HL-60 (cell line): Measurements from ENCODE around the gene ERBB4.

Source experiments
- DNase-seq, 2 experiments: peaks; one replicate each; pipeline ENCODE4 v3.0.0-alpha.2; 2010 to 2020; ENCODE audit warnings: low read depth in 1 of 2, low spot score in 1 of 2
- H3K27ac ChIP-seq: fragments of 250-450 bp; sonication (Bioruptor Pico); replicated peaks from 2 replicates; pipeline ENCODE4 v1.5.1; 2020; ENCODE audit warnings: mild to moderate bottlenecking, moderate library complexity
- H3K27me3 ChIP-seq: fragments of 250-450 bp; sonication (Bioruptor Pico); 2 replicates; pipeline ENCODE4 v1.5.1; 2021; ENCODE audit warnings: mild to moderate bottlenecking, moderate library complexity; ENCODE audit not compliant: insufficient read depth, poor library complexity, severe bottlenecking
- H3K4me3 ChIP-seq: replicated peaks from 2 replicates; pipeline ENCODE4 v1.5.1; 2011; ENCODE audit warnings: mild to moderate bottlenecking, control low read depth, low read length; ENCODE audit not compliant: insufficient read depth
- GABPA ChIP-seq: IDR thresholded peaks from 2 replicates; pipeline ENCODE4 v1.6.1; 2012; ENCODE audit warnings: low read depth
- POLR2AphosphoS5 ChIP-seq: IDR thresholded peaks from 2 replicates; pipeline ENCODE4 v1.6.1; 2012; ENCODE audit warnings: low read depth
- SPI1 ChIP-seq: IDR thresholded peaks from 2 replicates; pipeline ENCODE4 v1.6.1; 2012; ENCODE audit warnings: low read depth, mild to moderate bottlenecking, borderline replicate concordance
- TF ChIP-seq, protein P1 (sequence below): IDR thresholded peaks from one replicate; pipeline ENCODE4 v1.5.1; 2011; ENCODE audit warnings: low read length, control low read depth, inconsistent platforms; ENCODE audit not compliant: insufficient read depth
- TF ChIP-seq, protein P2 (sequence below): IDR thresholded peaks from 2 replicates; pipeline ENCODE4 v1.6.1; 2012; ENCODE audit warnings: low read depth; ENCODE audit not compliant: insufficient replicate concordance

Gene ERBB4

DNA sequence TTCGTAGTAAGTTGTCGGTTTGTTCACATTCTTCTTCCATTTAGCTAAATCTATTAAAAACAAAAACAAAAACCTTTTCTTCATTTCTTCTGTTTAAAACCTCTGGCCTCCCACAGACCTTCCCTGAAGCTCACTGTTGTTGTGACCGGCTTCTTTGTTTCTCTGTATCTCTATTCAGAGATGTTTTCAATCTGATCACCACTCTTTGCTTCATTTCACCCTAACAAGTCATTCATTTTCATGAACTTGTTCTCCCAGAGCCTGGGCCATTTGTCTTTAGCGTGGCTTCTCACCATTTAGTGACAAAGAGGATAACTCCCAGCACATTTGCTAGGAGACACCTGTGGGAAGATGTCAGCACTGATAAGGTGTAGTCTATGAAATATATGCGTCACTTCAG, 794.2 kb downstream of the ERBB4 start:
- Histone ChIP-seq H3K27ac (no peak overlapping the region), H3K27me3 (no peaks in the 10 kb centered on the region), H3K4me3 (no peak overlapping the region)
- TF ChIP-seq, protein P1, sequence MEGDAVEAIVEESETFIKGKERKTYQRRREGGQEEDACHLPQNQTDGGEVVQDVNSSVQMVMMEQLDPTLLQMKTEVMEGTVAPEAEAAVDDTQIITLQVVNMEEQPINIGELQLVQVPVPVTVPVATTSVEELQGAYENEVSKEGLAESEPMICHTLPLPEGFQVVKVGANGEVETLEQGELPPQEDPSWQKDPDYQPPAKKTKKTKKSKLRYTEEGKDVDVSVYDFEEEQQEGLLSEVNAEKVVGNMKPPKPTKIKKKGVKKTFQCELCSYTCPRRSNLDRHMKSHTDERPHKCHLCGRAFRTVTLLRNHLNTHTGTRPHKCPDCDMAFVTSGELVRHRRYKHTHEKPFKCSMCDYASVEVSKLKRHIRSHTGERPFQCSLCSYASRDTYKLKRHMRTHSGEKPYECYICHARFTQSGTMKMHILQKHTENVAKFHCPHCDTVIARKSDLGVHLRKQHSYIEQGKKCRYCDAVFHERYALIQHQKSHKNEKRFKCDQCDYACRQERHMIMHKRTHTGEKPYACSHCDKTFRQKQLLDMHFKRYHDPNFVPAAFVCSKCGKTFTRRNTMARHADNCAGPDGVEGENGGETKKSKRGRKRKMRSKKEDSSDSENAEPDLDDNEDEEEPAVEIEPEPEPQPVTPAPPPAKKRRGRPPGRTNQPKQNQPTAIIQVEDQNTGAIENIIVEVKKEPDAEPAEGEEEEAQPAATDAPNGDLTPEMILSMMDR = no peak
- TF ChIP-seq POLR2AphosphoS5 = no peak
- TF ChIP-seq, protein P2, sequence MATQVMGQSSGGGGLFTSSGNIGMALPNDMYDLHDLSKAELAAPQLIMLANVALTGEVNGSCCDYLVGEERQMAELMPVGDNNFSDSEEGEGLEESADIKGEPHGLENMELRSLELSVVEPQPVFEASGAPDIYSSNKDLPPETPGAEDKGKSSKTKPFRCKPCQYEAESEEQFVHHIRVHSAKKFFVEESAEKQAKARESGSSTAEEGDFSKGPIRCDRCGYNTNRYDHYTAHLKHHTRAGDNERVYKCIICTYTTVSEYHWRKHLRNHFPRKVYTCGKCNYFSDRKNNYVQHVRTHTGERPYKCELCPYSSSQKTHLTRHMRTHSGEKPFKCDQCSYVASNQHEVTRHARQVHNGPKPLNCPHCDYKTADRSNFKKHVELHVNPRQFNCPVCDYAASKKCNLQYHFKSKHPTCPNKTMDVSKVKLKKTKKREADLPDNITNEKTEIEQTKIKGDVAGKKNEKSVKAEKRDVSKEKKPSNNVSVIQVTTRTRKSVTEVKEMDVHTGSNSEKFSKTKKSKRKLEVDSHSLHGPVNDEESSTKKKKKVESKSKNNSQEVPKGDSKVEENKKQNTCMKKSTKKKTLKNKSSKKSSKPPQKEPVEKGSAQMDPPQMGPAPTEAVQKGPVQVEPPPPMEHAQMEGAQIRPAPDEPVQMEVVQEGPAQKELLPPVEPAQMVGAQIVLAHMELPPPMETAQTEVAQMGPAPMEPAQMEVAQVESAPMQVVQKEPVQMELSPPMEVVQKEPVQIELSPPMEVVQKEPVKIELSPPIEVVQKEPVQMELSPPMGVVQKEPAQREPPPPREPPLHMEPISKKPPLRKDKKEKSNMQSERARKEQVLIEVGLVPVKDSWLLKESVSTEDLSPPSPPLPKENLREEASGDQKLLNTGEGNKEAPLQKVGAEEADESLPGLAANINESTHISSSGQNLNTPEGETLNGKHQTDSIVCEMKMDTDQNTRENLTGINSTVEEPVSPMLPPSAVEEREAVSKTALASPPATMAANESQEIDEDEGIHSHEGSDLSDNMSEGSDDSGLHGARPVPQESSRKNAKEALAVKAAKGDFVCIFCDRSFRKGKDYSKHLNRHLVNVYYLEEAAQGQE = no peak
- TF ChIP-seq SPI1 = no peak
- no peak for TF ChIP-seq GABPA
- DNase-seq = no peak

DNA sequence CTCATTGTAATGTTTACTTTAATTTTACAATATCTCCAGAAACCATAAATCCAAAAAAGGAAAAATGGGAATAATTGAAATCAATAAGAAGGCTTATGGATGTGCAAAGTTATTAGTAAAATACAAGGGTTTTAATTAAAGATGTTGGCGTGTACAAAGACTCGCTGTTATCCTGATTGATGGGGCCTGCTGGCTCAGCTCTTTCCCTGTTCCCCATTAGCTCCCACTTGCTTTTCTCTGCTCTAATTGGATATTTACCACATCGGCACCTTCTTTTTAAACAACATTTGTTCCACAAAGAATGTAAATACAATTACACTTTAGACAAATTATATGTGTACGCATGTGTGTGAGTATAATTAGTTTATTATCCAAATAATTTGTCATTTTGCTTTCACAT, 796.6 kb downstream of the ERBB4 start:
- no peak for DNase-seq
- H3K27me3 ChIP-seq = no peaks in the 10 kb centered on the region
- TF ChIP-seq GABPA (no peak), SPI1 (no peak), POLR2AphosphoS5 (no peak)
- TF ChIP-seq, protein P2 = no peak
- TF ChIP-seq, protein P1 = no peak
- H3K27ac ChIP-seq = no peak overlapping the region
- no peak overlapping the region for H3K4me3 ChIP-seq

DNA sequence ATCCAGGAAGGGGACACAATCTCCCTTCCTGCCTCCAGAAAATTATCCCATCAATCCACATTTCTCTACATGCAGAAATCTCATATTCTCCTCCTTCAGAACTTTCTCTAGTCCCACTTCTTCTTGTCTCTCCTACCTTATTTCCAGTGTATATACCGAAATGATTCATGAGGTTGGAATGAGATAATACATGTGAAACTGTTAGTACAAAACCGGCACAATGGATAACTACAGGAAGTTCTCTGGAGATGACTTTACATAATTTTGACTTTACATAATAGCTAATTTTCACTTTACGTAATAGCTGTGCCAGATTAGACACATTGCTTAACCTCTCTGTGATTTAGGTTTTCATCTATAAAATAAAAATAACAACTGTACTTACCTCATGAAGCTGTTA, 801.3 kb downstream of the ERBB4 start:
- no peaks in the 10 kb centered on the region for H3K27me3 ChIP-seq
- TF ChIP-seq, protein P2 = no peak
- TF ChIP-seq POLR2AphosphoS5 (no peak), GABPA (no peak), SPI1 (no peak)
- TF ChIP-seq, protein P1 = no peak
- H3K4me3 ChIP-seq = no peak overlapping the region
- H3K27ac ChIP-seq = no peak overlapping the region
- DNase-seq = peak in 1 of 2 experiments; percentile 7
